Gastrocnemius medialis (tissue), 4 donors: ENCODE measurements around the gene TMPRSS13. TPM values are rescaled to one million over a fixed set of nuclear protein-coding genes. Genes with fewer than 3 reads are reported as not detected.

Experiments used
- ATAC-seq, 2 donors: fragments of 150-250 bp; one replicate each; pipeline ENCODE4 v1.9.1; 2016
- DNase-seq, 2 donors: peaks; one replicate each; pipeline ENCODE4 v3.0.0-alpha.2; 2019
- H3K27ac ChIP-seq, 4 donors: fragments of 200-600 bp; sonication (generic); 1 replicate in 1 of 4; 2 replicates in 3 of 4; pipeline ENCODE4 v1.5.1; 2016 to 2018; ENCODE audit warnings: mild to moderate bottlenecking in 2 of 4, moderate library complexity in 1 of 4
- H3K27me3 ChIP-seq, 3 donors: fragments of 200-600 bp; sonication (generic) in 2 of 3; 1 replicate in 1 of 3; 2 replicates in 2 of 3; pipeline versions ENCODE4 v1.5.1 to v1.6.0; 2016 to 2019; ENCODE audit warnings: mild to moderate bottlenecking in 1 of 3, moderate library complexity in 1 of 3
- H3K36me3 ChIP-seq, 2 donors: fragments of 200-600 bp; sonication (generic) in 1 of 2; one replicate each; pipeline ENCODE4 v1.5.1; 2017 to 2018
- H3K4me1 ChIP-seq, 2 donors: fragments of 200-600 bp; sonication (generic) in 1 of 2; one replicate each; pipeline ENCODE4 v1.5.1; 2016 to 2017; ENCODE audit warnings: mild to moderate bottlenecking in 2 of 2
- H3K4me3 ChIP-seq, 4 donors: fragments of 200-600 bp; sonication (generic) in 3 of 4; 1 replicate in 1 of 4; 2 replicates in 3 of 4; pipeline ENCODE4 v1.5.1; 2016 to 2019; ENCODE audit warnings: mild to moderate bottlenecking in 2 of 4
- H3K9me3 ChIP-seq, 3 donors: fragments of 200-600 bp; sonication (generic) in 2 of 3; 1 replicate in 1 of 3; 2 replicates in 2 of 3; pipeline ENCODE4 v1.5.1; 2016 to 2019
- POLR2A ChIP-seq, 2 donors: fragments of 450-650 bp; IDR thresholded peaks; one replicate each; pipeline ENCODE4 v1.6.1; 2017; ENCODE audit warnings: antibody characterized with exemption in 2 of 2, mild to moderate bottlenecking in 2 of 2, moderate library complexity in 2 of 2
- in situ Hi-C, 4 donors: fragments of 200-750 bp; cut with MboI; loops; one replicate each; pipeline versions ENCODE4 v1.15.0 to v1.8.0; 2017; ENCODE audit warnings: low sequenced_read_pairs in 4 of 4
- intact Hi-C: fragments of 100-400 bp; cut with DNase I; formaldehyde crosslinking; loops from one replicate; pipeline ENCODE4 v1.15.1; 2023; ENCODE audit warnings: low total_unique reads
- total RNA-seq, 4 donors: library from RNA; depleted of rRNA; stranded (reverse); fragments of >200 nt; gene quantifications; one replicate each; pipeline versions ENCODE4 v1.1.0 to v1.2.3, GENCODE V29; 2016
- TF ChIP-seq, protein P1 (sequence below), 5 experiments: fragments of 450-650 bp in 3 of 5; fragments of 200-600 bp in 2 of 5; sonication (generic) in 2 of 5; IDR thresholded peaks in 4 of 5; conservative IDR thresholded peaks in 1 of 5; 1 replicate in 4 of 5; 2 replicates in 1 of 5; pipeline ENCODE4 v1.5.1; 2016 to 2019; ENCODE audit warnings: antibody characterized with exemption in 5 of 5, mild to moderate bottlenecking in 3 of 5, moderate library complexity in 3 of 5

The TMPRSS13 gene
- total RNA-seq, 4 donors from 2014 or later: not detected

DNA sequence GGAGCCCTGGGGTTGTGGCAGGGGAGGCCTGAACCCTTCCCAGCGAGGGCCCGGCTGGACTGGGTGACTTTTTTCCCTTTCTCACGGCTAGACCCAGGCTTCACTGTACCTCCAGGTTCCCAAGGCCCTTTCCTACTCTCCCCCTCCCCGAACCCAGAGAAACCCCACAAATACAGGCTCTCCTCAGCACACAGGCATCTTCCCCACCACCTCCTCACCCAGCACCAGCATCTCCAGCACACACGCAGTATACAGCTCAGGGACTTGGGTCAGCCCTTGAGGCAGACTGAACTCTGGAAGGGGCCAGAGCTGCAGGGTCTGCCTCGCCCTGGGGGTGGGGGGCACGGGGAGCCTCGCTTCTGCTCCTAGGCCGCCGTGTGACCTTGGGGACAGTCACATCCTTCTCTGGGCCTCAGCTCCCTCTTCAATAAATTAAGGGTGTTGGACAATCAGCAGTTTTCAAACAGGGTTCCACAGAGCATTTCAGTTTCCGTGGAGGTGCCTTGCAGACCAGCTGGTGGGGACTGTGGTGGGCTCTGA lies 4.5 kb downstream of the TMPRSS13 start:
- no peaks in the 10 kb centered on the region for H3K9me3 ChIP-seq
- in situ Hi-C loops: no loop called here
- TF ChIP-seq POLR2A (IDR thresholded peaks at IDR 0.05): no peak
- TF ChIP-seq, protein P1, sequence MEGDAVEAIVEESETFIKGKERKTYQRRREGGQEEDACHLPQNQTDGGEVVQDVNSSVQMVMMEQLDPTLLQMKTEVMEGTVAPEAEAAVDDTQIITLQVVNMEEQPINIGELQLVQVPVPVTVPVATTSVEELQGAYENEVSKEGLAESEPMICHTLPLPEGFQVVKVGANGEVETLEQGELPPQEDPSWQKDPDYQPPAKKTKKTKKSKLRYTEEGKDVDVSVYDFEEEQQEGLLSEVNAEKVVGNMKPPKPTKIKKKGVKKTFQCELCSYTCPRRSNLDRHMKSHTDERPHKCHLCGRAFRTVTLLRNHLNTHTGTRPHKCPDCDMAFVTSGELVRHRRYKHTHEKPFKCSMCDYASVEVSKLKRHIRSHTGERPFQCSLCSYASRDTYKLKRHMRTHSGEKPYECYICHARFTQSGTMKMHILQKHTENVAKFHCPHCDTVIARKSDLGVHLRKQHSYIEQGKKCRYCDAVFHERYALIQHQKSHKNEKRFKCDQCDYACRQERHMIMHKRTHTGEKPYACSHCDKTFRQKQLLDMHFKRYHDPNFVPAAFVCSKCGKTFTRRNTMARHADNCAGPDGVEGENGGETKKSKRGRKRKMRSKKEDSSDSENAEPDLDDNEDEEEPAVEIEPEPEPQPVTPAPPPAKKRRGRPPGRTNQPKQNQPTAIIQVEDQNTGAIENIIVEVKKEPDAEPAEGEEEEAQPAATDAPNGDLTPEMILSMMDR (IDR thresholded peaks at IDR 0.05 in 4 of 5, conservative IDR thresholded peaks at IDR 0.05 in 1 of 5): no peak
- peaks cover 0 to 6% (median 0%) of the 10 kb centered on the region in 3 donors for H3K27me3 ChIP-seq
- DNase-seq: no peak
- H3K4me3 ChIP-seq: no peak overlapping the region
- ATAC-seq: no peak
- intact Hi-C loops: no loop called here
- no peak overlapping the region for H3K27ac ChIP-seq
- no peaks in the 10 kb centered on the region for H3K36me3 ChIP-seq
- H3K4me1 ChIP-seq: no peaks in the 10 kb centered on the region

DNA sequence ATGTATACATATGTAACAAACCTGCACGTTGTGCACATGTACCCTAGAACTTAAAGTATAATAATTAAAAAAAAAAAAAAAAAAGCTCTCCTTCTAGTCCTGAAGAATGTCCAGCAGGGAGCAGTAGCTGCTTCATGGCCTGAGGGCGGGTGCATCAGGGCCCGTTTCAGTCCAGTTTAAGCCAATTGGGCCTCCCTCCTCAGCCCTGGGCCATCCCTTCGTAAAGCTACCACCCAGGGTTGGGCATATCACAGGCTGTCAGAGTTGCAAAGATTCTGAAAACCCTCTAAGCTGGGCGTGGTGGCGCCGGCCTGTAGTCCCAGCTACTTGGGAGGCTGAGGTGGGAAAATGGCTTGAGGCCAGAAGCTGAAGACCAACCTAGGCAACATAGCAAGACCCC lies 5.4 kb downstream of the TMPRSS13 start:
- ATAC-seq (no peak), DNase-seq (no peak)
- in situ Hi-C loops (no loop called here), intact Hi-C loops (no loop called here)
- no peaks in the 10 kb centered on the region for H3K9me3 ChIP-seq
- H3K36me3 ChIP-seq: no peaks in the 10 kb centered on the region
- H3K27me3 ChIP-seq: peaks cover 0 to 6% (median 0%) of the 10 kb centered on the region in 3 donors
- no peak overlapping the region for H3K27ac ChIP-seq
- H3K4me1 ChIP-seq: no peaks in the 10 kb centered on the region
- H3K4me3 ChIP-seq: no peak overlapping the region
- TF ChIP-seq POLR2A (IDR thresholded peaks at IDR 0.05): no peak
- TF ChIP-seq, protein P1 (IDR thresholded peaks at IDR 0.05 in 4 of 5, conservative IDR thresholded peaks at IDR 0.05 in 1 of 5): no peak

DNA sequence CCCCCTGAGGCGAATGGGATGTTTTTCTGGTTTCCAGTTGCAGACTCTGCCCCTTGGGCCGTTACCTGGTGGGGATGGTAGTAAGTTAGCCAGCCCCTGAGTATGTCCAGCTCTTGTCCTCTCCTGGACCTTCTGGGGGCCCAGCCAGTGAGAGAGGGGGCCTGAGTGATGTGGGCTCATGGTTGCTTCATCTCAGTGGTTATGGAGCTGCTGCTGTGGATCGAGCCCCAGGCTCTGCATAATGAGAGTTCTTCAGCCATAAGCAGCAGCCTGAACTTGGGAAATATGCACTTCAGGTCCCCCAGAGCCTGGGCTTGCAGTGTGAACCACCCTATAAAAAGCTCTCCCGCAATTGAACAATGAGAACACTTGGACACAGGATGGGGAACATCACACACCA lies 5.9 kb downstream of the TMPRSS13 start:
- TF ChIP-seq, protein P1 (IDR thresholded peaks at IDR 0.05 in 4 of 5, conservative IDR thresholded peaks at IDR 0.05 in 1 of 5): no peak
- TF ChIP-seq POLR2A (IDR thresholded peaks at IDR 0.05): no peak
- Histone ChIP-seq H3K36me3 (no peaks in the 10 kb centered on the region), H3K4me3 (no peak overlapping the region), H3K27me3 (peaks cover 0 to 6% (median 0%) of the 10 kb centered on the region in 3 donors), H3K4me1 (no peaks in the 10 kb centered on the region), H3K9me3 (no peaks in the 10 kb centered on the region), H3K27ac (no peak overlapping the region)
- DNase-seq: no peak
- in situ Hi-C loops (no loop called here), intact Hi-C loops (no loop called here)
- no peak for ATAC-seq

DNA sequence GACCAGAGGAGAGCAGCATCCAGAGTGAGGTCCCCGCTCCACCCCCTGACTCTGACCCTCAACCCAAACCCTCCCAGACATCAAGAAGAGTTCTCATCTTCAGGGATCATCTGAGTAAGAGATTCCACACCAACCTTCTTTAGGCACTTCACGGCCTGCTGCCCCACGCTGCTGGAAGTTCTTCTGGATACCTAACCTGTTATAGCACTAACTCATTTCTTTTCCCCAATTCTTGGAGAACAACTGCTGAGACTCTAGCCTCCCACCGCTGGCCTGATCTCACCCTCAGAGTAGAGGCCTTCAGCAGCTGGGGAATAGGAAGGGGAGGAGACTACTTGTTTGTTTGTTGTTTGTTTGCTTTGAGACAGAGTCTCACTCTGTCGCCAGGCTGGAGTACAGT lies 7.3 kb downstream of the TMPRSS13 start:
- ATAC-seq (no peak), DNase-seq (no peak)
- Histone ChIP-seq H3K27me3 (no peaks in the 10 kb centered on the region), H3K9me3 (no peaks in the 10 kb centered on the region), H3K36me3 (no peaks in the 10 kb centered on the region), H3K27ac (no peak overlapping the region), H3K4me3 (no peak overlapping the region), H3K4me1 (no peaks in the 10 kb centered on the region)
- TF ChIP-seq POLR2A (IDR thresholded peaks at IDR 0.05): no peak
- TF ChIP-seq, protein P1 (IDR thresholded peaks at IDR 0.05 in 4 of 5, conservative IDR thresholded peaks at IDR 0.05 in 1 of 5): no peak
- intact Hi-C loops (no loop called here), in situ Hi-C loops (no loop called here)

DNA sequence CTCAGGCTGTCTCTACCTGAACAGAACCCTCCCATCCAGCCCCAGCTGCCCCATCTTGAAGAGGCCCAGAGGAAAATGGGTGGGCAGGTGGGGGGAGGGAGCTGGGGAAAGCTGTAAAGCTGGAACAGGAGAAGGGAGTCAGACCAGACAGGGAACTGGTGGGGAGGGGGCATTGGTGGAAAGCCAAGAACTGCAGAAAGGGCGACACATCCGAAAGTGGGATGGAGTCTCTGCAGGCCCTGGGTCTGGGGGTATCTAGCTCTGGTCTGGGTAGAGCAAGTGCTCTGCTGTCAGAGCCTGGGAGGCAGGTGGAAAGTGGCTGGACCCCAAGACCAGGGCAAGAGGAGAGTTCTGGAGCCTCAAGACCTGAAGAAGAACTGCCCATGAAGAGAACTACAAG lies 7.7 kb downstream of the TMPRSS13 start:
- intact Hi-C loops (no loop called here), in situ Hi-C loops (no loop called here)
- Histone ChIP-seq H3K4me3 (no peak overlapping the region), H3K9me3 (no peaks in the 10 kb centered on the region), H3K27ac (no peak overlapping the region), H3K36me3 (no peaks in the 10 kb centered on the region), H3K27me3 (no peaks in the 10 kb centered on the region), H3K4me1 (no peaks in the 10 kb centered on the region)
- ATAC-seq (no peak), DNase-seq (no peak)
- no peak for TF ChIP-seq POLR2A (IDR thresholded peaks at IDR 0.05)
- TF ChIP-seq, protein P1 (IDR thresholded peaks at IDR 0.05 in 4 of 5, conservative IDR thresholded peaks at IDR 0.05 in 1 of 5): no peak
